GM18502 (cell line): Measurements from ENCODE around the gene NHERF1.

Experiments used
- ATAC-seq: cut with Tn5 transposase; IDR thresholded peaks from one replicate; pipeline ENCODE4 v1.9.1; 2021; ENCODE audit warnings: mild to moderate bottlenecking; ENCODE audit not compliant: unreplicated experiment, poor library complexity

NHERF1 gene

GRCh38 chr17:74731347-74731605 is 17.2 kb upstream of the NHERF1 start:
- no peak for ATAC-seq

GRCh38 chr17:74732042-74732867 is 16.2 kb upstream of the NHERF1 start:
- no peak for ATAC-seq

GRCh38 chr17:74733365-74734122 is 14.9 kb upstream of the NHERF1 start:
- no peak for ATAC-seq

DNA sequence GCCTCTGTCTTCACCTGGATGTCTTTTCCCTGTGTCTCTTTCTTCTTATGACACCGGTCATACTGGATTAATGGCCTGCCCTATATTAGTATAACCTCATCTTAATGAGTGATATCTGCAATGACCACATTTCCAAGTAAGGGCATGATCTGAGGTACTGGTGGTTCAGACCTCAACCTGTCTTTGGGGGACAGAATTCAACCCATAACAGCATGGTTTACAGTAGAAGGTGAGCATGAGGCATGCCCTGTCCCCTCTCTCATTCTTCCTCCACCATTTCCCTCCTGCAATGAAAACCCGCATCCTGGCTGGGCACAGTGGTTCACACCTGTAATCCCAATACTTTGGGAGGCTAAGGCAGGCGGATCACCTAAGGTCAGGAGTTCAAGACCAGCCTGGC is 14.2 kb upstream of the NHERF1 start:
- ATAC-seq = no peak

GRCh38 chr17:74736513-74737298 is 11.7 kb upstream of the NHERF1 start, which contains the start of gene RAB37:
TSS of gene RAB37 (plus strand) at chr17:74737256. CDS start at chr17:74737273, 17 bp downstream.
- peak; percentile 38 for ATAC-seq

DNA sequence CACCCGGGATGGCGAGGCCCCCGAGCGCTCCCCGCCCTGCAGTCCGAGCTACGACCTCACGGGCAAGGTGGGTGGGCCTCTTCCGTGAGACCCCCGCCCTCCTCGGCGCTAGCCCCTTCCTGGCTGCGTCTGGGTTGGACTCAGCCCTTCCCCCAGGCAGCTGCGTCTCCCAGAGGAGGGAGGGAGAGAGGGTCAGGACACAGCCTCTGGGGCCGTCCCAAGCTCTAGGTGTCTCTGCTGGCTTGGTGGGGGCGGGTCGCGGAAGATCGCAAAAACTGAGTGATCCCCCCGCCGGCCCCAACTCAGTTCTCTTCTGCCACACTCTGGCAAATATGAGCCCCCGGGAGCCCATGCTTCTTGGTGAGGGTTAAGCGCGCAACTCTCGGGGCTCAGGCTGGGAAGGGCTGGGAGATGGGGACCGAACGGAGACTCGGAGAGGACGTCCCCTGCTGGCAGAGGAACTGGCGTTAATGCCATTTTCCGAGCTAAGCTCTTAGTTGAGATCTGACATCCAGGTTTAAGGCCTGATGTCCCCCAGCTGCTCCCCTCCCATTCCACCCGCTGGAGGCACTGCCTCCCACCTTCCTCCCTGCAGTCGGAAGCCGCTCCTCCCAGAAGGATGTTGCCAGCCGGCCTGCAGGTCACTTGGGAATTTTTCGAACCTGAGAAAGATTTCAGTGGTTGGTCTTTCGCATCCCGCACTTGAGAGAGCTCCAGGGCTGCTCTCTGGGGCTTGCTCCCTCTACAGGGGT is 11.0 kb upstream of the NHERF1 start:
- ATAC-seq = no peak

DNA sequence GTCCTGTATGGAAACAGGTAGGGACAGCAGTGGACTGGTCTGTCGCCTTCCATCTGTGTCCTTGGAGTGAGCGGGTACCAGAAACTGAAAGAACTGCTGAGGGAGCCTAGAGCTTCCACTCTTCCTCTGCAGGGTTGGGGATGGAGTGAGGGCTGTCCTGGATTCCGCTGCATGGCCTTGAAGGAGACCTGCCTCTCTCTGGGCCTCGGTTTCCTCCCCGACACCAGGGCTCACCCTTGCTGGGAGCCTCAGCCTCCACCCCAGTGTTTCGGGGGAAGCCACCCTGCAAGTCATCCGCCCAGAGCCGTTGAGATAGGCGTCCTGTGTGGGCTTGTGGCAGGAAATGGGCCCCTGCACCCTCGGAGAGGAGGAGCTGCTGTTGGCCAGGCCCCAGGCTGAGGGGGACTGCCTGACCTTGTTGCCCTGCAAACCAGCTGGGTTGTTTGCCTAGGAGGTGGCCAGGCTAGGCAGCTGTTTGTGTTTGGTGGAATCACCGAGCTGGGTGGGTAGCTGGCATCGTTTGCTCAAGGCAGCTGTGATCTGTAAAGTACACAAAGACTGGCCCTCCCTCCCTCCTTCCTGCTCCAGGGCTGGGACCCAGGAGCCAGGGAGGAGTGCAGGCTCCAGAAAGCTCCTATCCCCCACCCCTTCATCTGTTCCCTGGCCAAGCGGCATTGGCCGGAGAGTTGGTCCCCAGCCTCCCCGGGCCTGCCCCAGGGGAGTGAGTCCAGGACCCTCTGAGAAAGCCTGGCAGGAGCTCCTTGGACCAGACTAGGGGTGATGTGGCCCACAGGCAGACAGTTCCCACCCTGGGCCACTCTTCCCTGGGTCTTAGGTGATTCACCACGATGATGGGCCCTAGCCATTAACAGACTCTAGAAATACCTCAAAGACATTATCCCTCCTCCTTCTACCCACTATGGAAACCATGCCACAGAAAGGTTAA is 10.1 kb upstream of the NHERF1 start:
- ATAC-seq = peak; percentile 43

DNA sequence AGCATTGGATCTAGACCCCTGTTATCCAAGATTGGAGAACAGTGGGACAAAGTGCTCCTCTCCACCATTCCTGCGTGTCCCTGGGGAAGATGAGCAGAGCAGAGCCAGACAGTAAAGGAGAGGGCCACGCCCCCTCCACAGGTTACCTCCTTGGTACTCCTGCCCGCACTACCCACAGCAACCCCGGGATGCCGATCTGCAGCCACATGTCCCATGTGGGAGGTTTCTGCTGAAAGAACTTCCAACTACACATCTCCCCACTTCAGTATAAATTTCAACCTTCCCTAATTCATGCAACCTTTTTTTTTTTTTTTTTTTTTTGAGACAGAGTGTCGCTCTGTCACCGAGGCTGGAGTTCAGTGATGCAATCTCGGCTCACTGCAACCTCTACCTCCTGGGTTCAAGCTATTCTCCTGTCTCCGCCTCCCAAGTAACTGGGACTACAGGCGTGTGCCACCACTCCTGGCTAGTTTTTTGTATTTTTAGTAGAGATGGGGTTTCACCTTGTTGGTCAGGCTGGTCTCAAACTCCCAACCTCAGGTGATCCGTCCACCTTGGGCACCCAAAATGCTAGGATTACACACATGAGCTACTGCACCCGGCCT is 9.1 kb upstream of the NHERF1 start:
- ATAC-seq = no peak

- ATAC-seq = no peak
These were observed 8.3 kb upstream of the NHERF1 start for GRCh38 chr17:74740173-74740572.

DNA sequence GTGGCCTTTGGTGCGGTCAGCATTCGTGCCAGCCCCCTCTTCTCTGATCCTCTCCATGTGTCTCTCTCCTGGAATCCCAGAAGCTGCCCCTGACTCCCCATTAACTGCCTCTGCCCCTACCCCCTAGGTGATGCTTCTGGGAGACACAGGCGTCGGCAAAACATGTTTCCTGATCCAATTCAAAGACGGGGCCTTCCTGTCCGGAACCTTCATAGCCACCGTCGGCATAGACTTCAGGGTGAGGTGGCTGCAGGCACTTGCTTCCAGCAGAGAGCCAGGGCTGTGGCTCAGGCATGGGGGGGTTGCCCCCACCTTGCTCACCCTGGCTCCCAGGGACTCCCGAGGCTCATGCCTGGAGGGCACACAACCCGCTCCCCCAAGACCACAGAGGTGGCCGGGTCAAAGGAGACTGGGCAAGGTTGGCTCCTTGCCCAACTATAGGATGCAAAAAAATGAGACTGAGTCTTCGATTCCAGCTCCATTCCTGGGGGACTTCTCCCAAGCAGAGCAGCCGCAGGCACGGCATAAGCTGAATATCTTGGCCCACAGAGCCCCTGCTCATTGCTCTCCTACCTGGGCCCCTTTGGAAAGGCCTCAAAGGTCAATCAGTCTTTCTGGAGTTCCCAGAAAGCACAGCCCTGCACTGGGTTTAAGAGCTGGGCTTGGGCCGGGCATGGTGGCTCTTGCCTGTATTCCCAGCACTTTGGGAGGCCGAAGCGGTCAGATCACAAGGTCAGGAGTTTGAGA is 7.6 kb upstream of the NHERF1 start:
- ATAC-seq = no peak

DNA sequence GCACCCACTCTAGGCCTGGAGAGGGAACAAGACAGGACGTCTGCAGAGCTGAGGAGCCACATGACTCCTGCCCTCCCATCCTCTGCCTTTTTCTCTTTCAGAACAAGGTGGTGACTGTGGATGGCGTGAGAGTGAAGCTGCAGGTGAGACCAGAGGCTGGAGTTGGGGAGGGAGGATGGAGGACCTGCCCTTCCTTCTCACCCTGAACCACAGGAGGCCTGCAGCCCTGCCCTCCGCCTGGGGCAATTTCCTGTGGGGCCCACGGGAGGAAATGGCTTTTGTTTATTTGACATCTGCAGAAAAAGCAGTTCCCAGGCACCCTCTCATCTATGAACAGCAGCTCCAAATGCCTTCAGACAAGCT is 6.3 kb upstream of the NHERF1 start:
- ATAC-seq = peak; percentile 50

DNA sequence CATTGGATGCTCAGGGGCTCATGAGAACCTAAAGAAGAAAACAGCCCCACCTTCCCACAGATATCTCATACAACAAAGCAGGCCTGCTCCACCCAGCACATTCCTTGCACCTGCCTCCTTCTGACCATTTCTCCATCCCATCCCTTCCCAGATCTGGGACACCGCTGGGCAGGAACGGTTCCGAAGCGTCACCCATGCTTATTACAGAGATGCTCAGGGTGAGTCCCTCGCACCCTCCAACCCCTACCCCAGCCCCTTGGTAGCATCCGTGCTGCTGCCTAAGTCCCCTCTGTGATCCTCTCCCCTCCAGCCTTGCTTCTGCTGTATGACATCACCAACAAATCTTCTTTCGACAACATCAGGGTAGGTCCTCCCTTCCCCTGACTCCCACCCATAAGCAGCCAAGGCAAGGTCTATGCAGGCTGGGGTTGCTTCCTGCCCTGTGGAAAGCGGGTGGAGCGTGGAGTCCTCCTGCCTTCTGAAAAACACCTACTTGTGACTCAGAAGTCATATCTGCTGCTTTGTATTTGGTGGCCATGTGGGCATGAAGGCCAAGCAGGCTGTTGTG is 5.4 kb upstream of the NHERF1 start:
- ATAC-seq = no peak

GRCh38 chr17:74743755-74744154 is 4.7 kb upstream of the NHERF1 start:
- ATAC-seq = no peak

GRCh38 chr17:74744349-74744713 is 4.1 kb upstream of the NHERF1 start:
- ATAC-seq = no peak

- no peak for ATAC-seq
These were observed 3.5 kb upstream of the NHERF1 start for GRCh38 chr17:74744714-74745547.

GRCh38 chr17:74745548-74746177 is 2.8 kb upstream of the NHERF1 start:
- ATAC-seq = no peak

GRCh38 chr17:74746376-74746775 is 2.1 kb upstream of the NHERF1 start:
- no peak for ATAC-seq
